GM15510 (cell line): ENCODE results near the gene KDM2B.

Experiments
- POLR2A ChIP-seq: IDR thresholded peaks from 3 replicates; pipeline ENCODE4 v1.6.1; 2011; ENCODE audit warnings: borderline replicate concordance; ENCODE audit not compliant: insufficient read length; ENCODE audit errors: extremely low read depth

Gene KDM2B

GRCh38 chr12:121576851-121577391, 3.9 kb downstream of the KDM2B start:
- no peak for TF ChIP-seq POLR2A

- TF ChIP-seq POLR2A, result no peak
Observed at GRCh38 chr12:121575952-121576625, 4.7 kb downstream of the KDM2B start.

- no peak for TF ChIP-seq POLR2A
Observed at GRCh38 chr12:121575051-121575450, 5.8 kb downstream of the KDM2B start.

GRCh38 chr12:121574025-121574424, 6.8 kb downstream of the KDM2B start:
- no peak for TF ChIP-seq POLR2A

- no peak for TF ChIP-seq POLR2A
Observed at GRCh38 chr12:121571920-121572319, 8.9 kb downstream of the KDM2B start.

- TF ChIP-seq POLR2A, result no peak
Observed at GRCh38 chr12:121570467-121571283, 10.1 kb downstream of the KDM2B start.

GRCh38 chr12:121568971-121569751, 11.7 kb downstream of the KDM2B start:
- no peak for TF ChIP-seq POLR2A

GRCh38 chr12:121568518-121568917, 12.3 kb downstream of the KDM2B start:
- no peak for TF ChIP-seq POLR2A

- TF ChIP-seq POLR2A, result no peak
Observed at GRCh38 chr12:121565076-121565475, 15.7 kb downstream of the KDM2B start.

GRCh38 chr12:121562488-121562887, 18.3 kb downstream of the KDM2B start:
- TF ChIP-seq POLR2A, result no peak

GRCh38 chr12:121561009-121561395, 19.8 kb downstream of the KDM2B start:
- no peak for TF ChIP-seq POLR2A

- TF ChIP-seq POLR2A, result no peak
Observed at GRCh38 chr12:121560392-121561008, 20.3 kb downstream of the KDM2B start.

- TF ChIP-seq POLR2A, result no peak
Observed at GRCh38 chr12:121558956-121559355, 21.9 kb downstream of the KDM2B start.

- TF ChIP-seq POLR2A, result no peak
Observed at GRCh38 chr12:121550974-121551634, 29.7 kb downstream of the KDM2B start.
